NB4 (cell line): Measurements from ENCODE around the gene PAPSS2.
A peak's percentile ranks its signal among the peaks of the same experiment; 100 is the strongest.

Source experiments
- DNase-seq: peaks from one replicate; pipeline ENCODE4 v3.0.0; 2010; ENCODE audit warnings: low read depth
- H3K4me3 ChIP-seq: one replicate; pipeline ENCODE4 v1.5.1; 2011; ENCODE audit warnings: mild to moderate bottlenecking, low read depth, low read length, moderate library complexity
- MYC ChIP-seq: IDR thresholded peaks from 2 replicates; pipeline ENCODE4 v1.6.1; 2011; ENCODE audit warnings: low read depth, low read length
- POLR2A ChIP-seq: IDR thresholded peaks from 2 replicates; pipeline ENCODE4 v1.6.1; 2011; ENCODE audit warnings: mild to moderate bottlenecking; ENCODE audit not compliant: insufficient read length; ENCODE audit errors: extremely low read depth
- TF ChIP-seq, protein P1 (sequence below): IDR thresholded peaks from 2 replicates; pipeline ENCODE4 v1.6.1; 2011; ENCODE audit warnings: low read depth, low read length
- TF ChIP-seq, protein P2 (sequence below): IDR thresholded peaks from one replicate; pipeline ENCODE4 v1.5.1; 2012; ENCODE audit warnings: low read depth, low read length

The PAPSS2 gene

GRCh38 chr10:87664276-87664701 is 4.6 kb downstream of the PAPSS2 start:
- no peak for DNase-seq

DNA sequence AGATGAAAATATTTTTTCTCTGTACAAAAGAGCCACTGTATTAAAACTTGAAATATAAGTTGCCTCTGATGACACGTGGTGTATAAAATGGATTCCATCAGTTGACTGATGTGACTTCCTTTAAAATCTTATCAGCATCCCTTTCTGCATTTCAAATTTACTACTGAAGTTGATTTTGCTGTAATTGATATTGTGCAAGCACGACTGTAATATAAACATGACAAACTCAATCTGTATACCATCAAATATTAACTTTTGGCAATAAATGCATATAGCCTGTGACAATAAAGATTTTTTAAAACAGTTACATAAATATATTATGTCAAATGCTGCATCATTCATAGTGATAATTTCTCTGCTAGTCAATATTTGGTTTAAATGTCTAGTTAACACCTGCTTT is 7.8 kb downstream of the PAPSS2 start:
- TF ChIP-seq, protein P1, sequence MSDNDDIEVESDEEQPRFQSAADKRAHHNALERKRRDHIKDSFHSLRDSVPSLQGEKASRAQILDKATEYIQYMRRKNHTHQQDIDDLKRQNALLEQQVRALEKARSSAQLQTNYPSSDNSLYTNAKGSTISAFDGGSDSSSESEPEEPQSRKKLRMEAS, result no peak
- TF ChIP-seq POLR2A (no peak), MYC (no peak)
- TF ChIP-seq, protein P2, sequence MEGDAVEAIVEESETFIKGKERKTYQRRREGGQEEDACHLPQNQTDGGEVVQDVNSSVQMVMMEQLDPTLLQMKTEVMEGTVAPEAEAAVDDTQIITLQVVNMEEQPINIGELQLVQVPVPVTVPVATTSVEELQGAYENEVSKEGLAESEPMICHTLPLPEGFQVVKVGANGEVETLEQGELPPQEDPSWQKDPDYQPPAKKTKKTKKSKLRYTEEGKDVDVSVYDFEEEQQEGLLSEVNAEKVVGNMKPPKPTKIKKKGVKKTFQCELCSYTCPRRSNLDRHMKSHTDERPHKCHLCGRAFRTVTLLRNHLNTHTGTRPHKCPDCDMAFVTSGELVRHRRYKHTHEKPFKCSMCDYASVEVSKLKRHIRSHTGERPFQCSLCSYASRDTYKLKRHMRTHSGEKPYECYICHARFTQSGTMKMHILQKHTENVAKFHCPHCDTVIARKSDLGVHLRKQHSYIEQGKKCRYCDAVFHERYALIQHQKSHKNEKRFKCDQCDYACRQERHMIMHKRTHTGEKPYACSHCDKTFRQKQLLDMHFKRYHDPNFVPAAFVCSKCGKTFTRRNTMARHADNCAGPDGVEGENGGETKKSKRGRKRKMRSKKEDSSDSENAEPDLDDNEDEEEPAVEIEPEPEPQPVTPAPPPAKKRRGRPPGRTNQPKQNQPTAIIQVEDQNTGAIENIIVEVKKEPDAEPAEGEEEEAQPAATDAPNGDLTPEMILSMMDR, result no peak
- no peak overlapping the region for H3K4me3 ChIP-seq
- DNase-seq, result no peak

More at GRCh38 chr10:87664276-87664701, 4.6 kb downstream of the PAPSS2 start:
- TF ChIP-seq, protein P2, result no peak
- TF ChIP-seq, protein P1, result no peak
- no peak for TF ChIP-seq POLR2A
- no peak overlapping the region for H3K4me3 ChIP-seq

DNA sequence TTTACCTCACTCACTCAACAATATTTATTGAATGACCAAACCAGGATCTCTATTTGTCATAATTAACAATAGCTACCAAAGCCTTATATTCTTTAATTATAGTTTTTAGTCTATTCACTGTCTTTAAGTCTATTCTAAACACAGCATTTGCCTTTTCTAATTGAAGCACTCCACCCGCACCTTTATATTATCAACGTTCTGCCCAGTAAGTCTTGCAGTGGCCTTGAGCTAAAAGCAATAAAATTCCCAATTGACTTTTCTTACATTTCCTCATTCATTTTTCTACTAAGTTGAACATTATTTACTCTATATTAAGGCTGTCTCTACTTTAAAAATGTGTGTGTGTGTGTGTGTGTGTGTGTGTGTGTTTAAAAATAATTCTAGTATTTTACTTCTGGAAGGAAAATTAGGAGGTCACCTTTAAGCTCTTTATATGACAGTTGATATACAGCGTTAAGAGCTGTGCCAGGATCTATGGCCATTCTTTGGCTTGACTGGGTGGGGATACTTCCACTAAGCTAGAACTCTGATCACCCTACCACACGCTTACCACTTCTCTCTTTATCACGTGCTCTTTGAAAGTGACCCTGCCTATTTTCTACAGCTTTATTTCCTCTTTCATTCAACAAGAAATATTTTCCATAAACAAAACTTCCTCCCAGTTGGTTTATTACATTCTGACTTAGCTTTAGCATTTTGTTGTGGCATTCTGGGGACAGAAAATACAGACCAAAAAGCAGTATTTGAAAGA is 8.8 kb downstream of the PAPSS2 start:
- TF ChIP-seq, protein P2, result no peak
- TF ChIP-seq POLR2A (no peak), MYC (no peak)
- TF ChIP-seq, protein P1, result no peak
- H3K4me3 ChIP-seq, result no peak overlapping the region
- DNase-seq, result peak; percentile 16

GRCh38 chr10:87669752-87670151 is 10.1 kb downstream of the PAPSS2 start:
- TF ChIP-seq MYC (no peak), POLR2A (no peak)
- TF ChIP-seq, protein P1, result no peak
- TF ChIP-seq, protein P2, result no peak
- no peak overlapping the region for H3K4me3 ChIP-seq
- no peak for DNase-seq

GRCh38 chr10:87670586-87670985 is 10.9 kb downstream of the PAPSS2 start:
- H3K4me3 ChIP-seq, result no peak overlapping the region
- no peak for DNase-seq
- TF ChIP-seq, protein P1, result no peak
- TF ChIP-seq POLR2A (no peak), MYC (no peak)
- TF ChIP-seq, protein P2, result no peak
